Measurements from ENCODE around the gene CHCHD1. TPM values are rescaled to one million over a fixed set of nuclear protein-coding genes. Genes with fewer than 3 reads are reported as not detected.

The CHCHD1 gene
- total RNA-seq, 2 donors from 2014 or later, result 26.7 to 28.7 TPM

- Mint-ChIP-seq H3K36me3 (peaks cover 0 to 5% of the 10 kb centered on the region in 2 donors), H3K27ac (peak overlapping the region; percentile 43 to 93), H3K9me3 (no peaks in the 10 kb centered on the region)
- peak; percentile 15 to 21 for ATAC-seq
- no peak for DNase-seq (ENCODE audit: low spot score in 2 of 2)
Observed at GRCh38 chr10:73798927-73799560, 17.2 kb downstream of the CHCHD1 start.

GRCh38 chr10:73799899-73800559 is 18.2 kb downstream of the CHCHD1 start:
- peak in 1 of 2 donors; percentile 2 for ATAC-seq
- Mint-ChIP-seq H3K27ac (peak overlapping the region in 1 of 2 donors; percentile 43), H3K36me3 (peaks cover 0 to 5% of the 10 kb centered on the region in 2 donors)

GRCh38 chr10:73800560-73801252 is 18.9 kb downstream of the CHCHD1 start:
- Mint-ChIP-seq H3K9me3 (no peaks in the 10 kb centered on the region), H3K36me3 (peaks cover 2 to 10% of the 10 kb centered on the region in 2 donors), H3K27ac (no peak overlapping the region)
- DNase-seq (ENCODE audit: low spot score in 2 of 2), result no peak
- no peak for ATAC-seq

More at GRCh38 chr10:73799899-73800559, 18.2 kb downstream of the CHCHD1 start:
- DNase-seq (ENCODE audit: low spot score in 2 of 2), result no peak
- no peaks in the 10 kb centered on the region for H3K9me3 Mint-ChIP-seq

GRCh38 chr10:73801253-73801590 is 19.4 kb downstream of the CHCHD1 start:
- ATAC-seq (no peak), DNase-seq (ENCODE audit: low spot score in 2 of 2) (no peak)
- no peak overlapping the region for H3K27ac Mint-ChIP-seq
- no peaks in the 10 kb centered on the region for H3K9me3 Mint-ChIP-seq
- H3K36me3 Mint-ChIP-seq, result peaks cover 7 to 15% of the 10 kb centered on the region in 2 donors

- H3K27ac Mint-ChIP-seq, result peak overlapping the region in 1 of 2 donors; percentile 78
- ATAC-seq, result no peak
- no peaks in the 10 kb centered on the region for H3K9me3 Mint-ChIP-seq
- peaks cover 19 to 26% of the 10 kb centered on the region in 2 donors for H3K36me3 Mint-ChIP-seq
- DNase-seq (ENCODE audit: low spot score in 2 of 2), result no peak
Observed at GRCh38 chr10:73802276-73802991, 20.6 kb downstream of the CHCHD1 start.

- Mint-ChIP-seq H3K27ac (peak overlapping the region; percentile 78 to 91), H3K9me3 (no peaks in the 10 kb centered on the region), H3K36me3 (peaks cover 25 to 30% of the 10 kb centered on the region in 2 donors)
- ATAC-seq (peak; percentile 18 to 40), DNase-seq (ENCODE audit: low spot score in 2 of 2) (no peak)
Observed at GRCh38 chr10:73803680-73804286, 21.9 kb downstream of the CHCHD1 start.

- DNase-seq (ENCODE audit: low spot score in 2 of 2) (no peak), ATAC-seq (no peak)
- Mint-ChIP-seq H3K9me3 (no peaks in the 10 kb centered on the region), H3K27ac (peak overlapping the region; percentile 66 to 91), H3K36me3 (peaks cover 40 to 50% of the 10 kb centered on the region in 2 donors)
Observed at GRCh38 chr10:73806176-73806950, 24.5 kb downstream of the CHCHD1 start.

GRCh38 chr10:73807471-73807870 is 25.6 kb downstream of the CHCHD1 start:
- Mint-ChIP-seq H3K36me3 (peaks cover 40 to 50% of the 10 kb centered on the region in 2 donors), H3K27ac (peak overlapping the region; percentile 66 to 91), H3K9me3 (no peaks in the 10 kb centered on the region)
- DNase-seq (ENCODE audit: low spot score in 2 of 2) (no peak), ATAC-seq (no peak)

GRCh38 chr10:73808021-73808815 is 26.4 kb downstream of the CHCHD1 start:
- DNase-seq (ENCODE audit: low spot score in 2 of 2), result no peak
- Mint-ChIP-seq H3K9me3 (no peaks in the 10 kb centered on the region), H3K36me3 (peaks cover 40 to 57% of the 10 kb centered on the region in 2 donors), H3K27ac (peak overlapping the region; percentile 78 to 98)
- ATAC-seq, result no peak

GRCh38 chr10:73809061-73809818 is 27.4 kb downstream of the CHCHD1 start:
- peak overlapping the region; percentile 98 for H3K27ac Mint-ChIP-seq

GRCh38 chr10:73810358-73810734 is 28.5 kb downstream of the CHCHD1 start:
- Mint-ChIP-seq H3K36me3 (peaks cover 40 to 53% of the 10 kb centered on the region in 2 donors), H3K9me3 (no peaks in the 10 kb centered on the region), H3K27ac (peak overlapping the region; percentile 98)
- ATAC-seq (peak in 1 of 2 donors; percentile 13), DNase-seq (ENCODE audit: low spot score in 2 of 2) (no peak)

More at GRCh38 chr10:73809061-73809818, 27.4 kb downstream of the CHCHD1 start:
- no peak for ATAC-seq
- no peak for DNase-seq (ENCODE audit: low spot score in 2 of 2)
- no peaks in the 10 kb centered on the region for H3K9me3 Mint-ChIP-seq
- peaks cover 40 to 53% of the 10 kb centered on the region in 2 donors for H3K36me3 Mint-ChIP-seq

GRCh38 chr10:73810735-73811465 is 29.1 kb downstream of the CHCHD1 start:
- no peaks in the 10 kb centered on the region for H3K9me3 Mint-ChIP-seq
- ATAC-seq (peak; percentile 23 to 36), DNase-seq (ENCODE audit: low spot score in 2 of 2) (peak; percentile 64 to 79)
- peaks cover 36 to 47% of the 10 kb centered on the region in 2 donors for H3K36me3 Mint-ChIP-seq
- peak overlapping the region; percentile 98 for H3K27ac Mint-ChIP-seq

GRCh38 chr10:73812657-73813056 is 30.8 kb downstream of the CHCHD1 start:
- no peaks in the 10 kb centered on the region for H3K9me3 Mint-ChIP-seq
- H3K27ac Mint-ChIP-seq, result peak overlapping the region; percentile 55 to 98
- peaks cover 19 to 33% of the 10 kb centered on the region in 2 donors for H3K36me3 Mint-ChIP-seq
- DNase-seq (ENCODE audit: low spot score in 2 of 2) (no peak), ATAC-seq (no peak)

- Mint-ChIP-seq H3K36me3 (peaks cover 19 to 33% of the 10 kb centered on the region in 2 donors), H3K27ac (peak overlapping the region in 1 of 2 donors; percentile 98)
Observed at GRCh38 chr10:73813333-73813732, 31.5 kb downstream of the CHCHD1 start.

More at GRCh38 chr10:73813333-73813732, 31.5 kb downstream of the CHCHD1 start:
- DNase-seq (ENCODE audit: low spot score in 2 of 2), result no peak
- no peaks in the 10 kb centered on the region for H3K9me3 Mint-ChIP-seq
- ATAC-seq, result no peak
